IPS DF 19.7 (cell line): ENCODE results near the gene ZRANB2.

Experiments
- DNase-seq: peaks from one replicate; pipeline ENCODE4 v3.0.0-alpha.2; 2013; ENCODE audit warnings: low read depth, low spot score

The ZRANB2 gene

GRCh38 chr1:71027991-71028390 is 52.8 kb downstream of the ZRANB2 start:
- no peak for DNase-seq

DNA sequence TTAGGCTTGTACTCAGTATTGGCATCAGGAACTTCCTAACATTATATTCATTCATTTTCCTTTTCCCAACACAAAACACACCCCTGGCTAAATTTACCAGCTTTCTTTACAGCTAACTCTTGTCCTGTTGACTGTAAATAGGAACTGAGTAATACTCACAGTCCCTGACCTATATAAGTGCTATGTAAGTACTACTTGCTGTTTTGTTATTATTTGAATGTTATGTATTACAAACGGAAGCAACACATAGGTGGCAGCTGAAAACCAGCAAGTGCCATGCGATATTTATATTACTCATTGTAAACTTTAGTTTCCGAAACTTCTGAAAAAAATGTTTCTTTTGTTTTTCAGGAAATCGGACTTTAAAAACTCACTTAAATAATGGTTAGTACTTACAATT is 54.7 kb downstream of the ZRANB2 start:
- no peak for DNase-seq

DNA sequence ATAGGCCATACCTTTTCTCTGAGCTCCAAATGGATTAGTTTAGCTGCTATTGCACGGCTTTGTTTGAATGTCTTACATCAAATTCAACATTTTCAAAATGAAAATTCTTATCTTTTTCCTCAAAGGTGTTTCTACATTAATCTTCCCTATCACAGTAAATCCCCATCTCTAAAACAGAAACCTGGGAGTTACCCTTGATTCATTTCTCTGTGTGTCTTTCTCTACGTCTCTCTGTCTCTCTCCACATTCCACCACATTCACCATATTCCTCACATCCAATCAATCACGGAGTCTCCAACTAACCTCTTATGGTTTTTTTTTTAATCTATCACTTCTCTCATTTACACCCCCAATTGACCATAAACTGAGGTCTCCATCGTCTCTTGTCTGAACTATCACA is 57.3 kb downstream of the ZRANB2 start:
- no peak for DNase-seq

GRCh38 chr1:71019233-71019969 is 61.4 kb downstream of the ZRANB2 start:
- DNase-seq = no peak

DNA sequence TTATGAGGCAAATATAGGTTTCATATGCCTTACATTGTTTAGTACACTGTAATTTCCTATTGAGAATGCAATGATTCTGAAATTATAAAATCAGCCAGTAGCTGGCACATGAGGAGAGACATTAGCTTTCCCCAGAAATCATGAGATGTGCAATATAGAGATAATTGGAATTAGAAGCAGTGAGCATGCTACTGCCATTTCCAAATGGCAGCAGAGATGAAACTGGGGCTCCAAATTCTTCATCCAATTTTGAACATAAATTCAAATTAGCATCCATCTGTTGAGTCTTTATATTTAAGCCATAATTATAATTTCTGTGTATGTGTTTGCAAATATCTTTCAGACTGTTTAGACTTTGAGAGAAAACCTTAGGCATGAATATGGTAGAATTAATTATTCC is 62.0 kb downstream of the ZRANB2 start:
- no peak for DNase-seq

DNA sequence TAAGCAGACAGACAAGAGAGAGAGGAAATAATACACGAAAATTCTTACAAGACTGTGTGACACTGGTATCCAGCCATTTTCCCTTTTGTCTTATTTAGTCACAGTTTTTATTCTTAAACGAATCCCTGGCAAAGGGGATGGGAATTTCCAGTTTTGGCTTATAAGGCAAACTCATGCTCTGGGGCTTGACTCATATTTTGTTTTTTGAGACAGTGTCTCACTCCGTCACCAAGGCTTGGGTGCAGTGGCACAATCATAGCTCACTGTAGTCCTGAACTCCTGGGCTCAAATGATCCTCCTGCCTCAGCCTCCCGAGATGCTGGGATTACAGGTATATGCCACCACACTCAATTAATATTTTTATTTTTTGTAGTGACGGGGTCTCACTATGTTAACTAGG is 65.1 kb downstream of the ZRANB2 start:
- DNase-seq = no peak

DNA sequence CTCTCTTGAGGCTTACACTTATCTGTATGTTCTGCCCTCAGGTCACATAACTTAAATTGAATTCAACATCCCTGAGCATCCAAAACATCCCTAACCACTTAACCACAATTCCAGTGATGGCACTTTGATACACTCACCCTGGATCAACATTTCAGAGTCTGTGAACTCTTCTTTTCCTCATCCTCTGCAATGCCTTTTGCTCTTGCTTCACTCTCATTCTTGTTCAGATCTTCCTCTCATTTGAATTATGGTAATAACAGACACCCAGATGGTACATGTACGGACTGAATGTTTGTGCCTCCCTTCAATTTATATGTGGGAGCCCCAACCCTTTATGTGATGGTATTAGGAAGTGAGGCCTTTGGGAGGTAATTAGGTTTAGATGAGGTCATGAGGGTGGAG is 66.7 kb downstream of the ZRANB2 start:
- no peak for DNase-seq
